ENCODE measurements around the gene ZFYVE9.

GRCh38 chr1:52164604-52165003 is 22.7 kb downstream of the ZFYVE9 start:
- TF ChIP-seq CTCF (conservative IDR thresholded peaks at IDR 0.05; ENCODE audit: low read depth, low read length) = no peak
- no peak for TF ChIP-seq MAFK (IDR thresholded peaks at IDR 0.05; ENCODE audit: low read depth, low read length)
- TF ChIP-seq USF2 (IDR thresholded peaks at IDR 0.05; ENCODE audit: low read depth, low read length) = no peak
- TF ChIP-seq POLR2A (IDR thresholded peaks at IDR 0.05; ENCODE audit: low read depth, low read length) = no peak
- no peak for TF ChIP-seq CEBPB (IDR thresholded peaks at IDR 0.05; ENCODE audit: low read depth, low read length)

Measured in IMR-90 (cell line).